ENCODE data around the gene CAMTA2.
"Not testable (repeated sequence)": the region's sequence is repeated elsewhere in the genome, so short reads cannot be mapped to it uniquely, and the experiment has no call there.

Gene CAMTA2

DNA sequence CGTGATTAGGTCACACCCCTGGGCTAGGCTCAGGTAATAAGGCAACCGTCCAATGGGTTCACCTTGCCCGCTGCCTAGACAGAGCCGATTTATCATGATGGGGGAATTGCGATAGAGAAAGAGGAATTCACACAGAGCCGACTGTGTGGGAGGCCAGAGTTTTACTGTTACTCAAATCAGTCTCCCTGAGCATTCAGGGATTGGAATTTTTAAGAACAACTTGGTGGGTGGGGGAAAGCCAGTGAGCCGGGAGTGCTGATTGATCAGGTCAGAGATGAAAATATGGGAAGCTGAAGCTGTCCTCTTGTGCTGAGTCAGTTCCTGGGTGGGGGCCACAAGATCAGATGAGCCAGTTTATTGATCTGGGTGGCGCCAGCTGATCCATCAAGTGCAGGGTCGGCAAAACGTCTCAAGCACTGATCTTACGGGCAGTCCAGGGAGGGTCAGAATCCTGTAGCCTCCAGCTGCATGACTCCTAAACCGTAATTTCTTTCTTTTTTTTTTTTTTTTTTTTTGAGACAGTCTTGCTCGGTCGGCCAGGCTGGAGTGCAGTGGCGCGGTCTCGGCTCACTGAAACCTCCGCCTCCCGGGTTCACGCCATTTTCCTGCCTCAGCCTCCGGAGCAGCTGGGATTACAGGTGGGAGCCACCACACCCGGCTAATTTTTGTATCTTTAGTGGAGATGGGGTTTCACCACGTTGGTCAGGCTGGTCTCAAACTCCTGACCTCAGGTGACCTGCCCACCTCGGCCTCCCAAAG lies 60.7 kb downstream of the CAMTA2 start:
- not testable (repeated sequence) for DNase-seq

DNA sequence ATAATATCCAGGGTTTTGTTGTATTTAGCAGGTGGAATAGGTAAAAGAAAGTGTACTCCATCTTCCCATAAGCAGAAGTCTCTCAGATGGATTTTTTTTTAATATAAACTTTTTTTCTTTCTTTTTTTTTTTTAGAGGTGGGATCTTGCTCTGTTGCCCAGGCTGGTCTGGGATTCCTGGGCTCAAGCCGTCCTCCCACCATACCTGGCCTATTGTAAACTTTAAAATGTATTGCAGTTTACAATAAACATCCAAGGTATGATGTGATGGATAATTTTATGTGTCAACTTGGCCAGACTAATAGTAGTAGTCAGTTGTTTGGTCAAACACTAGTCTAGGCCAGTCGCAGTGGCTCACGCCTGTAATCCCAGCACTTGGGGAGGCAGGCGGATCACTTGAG lies 66.2 kb downstream of the CAMTA2 start:
- DNase-seq: no peak

DNA sequence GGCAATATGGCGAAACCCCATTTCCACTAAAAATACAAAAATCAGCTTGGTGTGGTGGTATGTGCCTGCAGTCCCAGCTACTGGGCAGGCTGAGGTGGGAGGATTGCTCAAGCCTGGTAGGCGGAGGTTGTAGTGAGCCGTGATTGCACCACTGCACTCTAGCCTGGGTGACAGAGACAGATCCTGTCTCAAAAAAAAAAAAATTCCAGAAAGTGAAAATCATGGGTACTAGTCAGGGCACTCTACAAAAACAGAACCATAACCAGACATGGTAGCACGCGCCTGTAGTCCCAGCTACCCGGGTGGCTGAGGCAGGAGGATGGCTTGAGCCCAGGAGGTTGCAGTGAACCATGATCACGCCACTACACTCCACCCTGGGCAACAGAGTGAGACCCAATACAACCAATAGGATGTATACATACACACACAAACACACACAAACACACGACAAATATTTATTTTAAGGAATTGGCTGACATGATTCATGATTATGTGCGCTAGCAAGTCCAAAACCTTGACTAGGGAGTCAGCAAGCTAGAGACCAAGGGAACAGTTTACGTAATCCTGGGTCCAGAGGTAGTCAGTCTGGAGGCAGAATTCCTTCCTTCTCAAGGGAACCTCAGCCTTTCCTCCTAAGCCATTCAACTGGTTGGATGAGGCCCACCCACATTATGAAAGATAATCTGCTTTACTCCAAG lies 67.0 kb downstream of the CAMTA2 start:
- no peak for DNase-seq

DNA sequence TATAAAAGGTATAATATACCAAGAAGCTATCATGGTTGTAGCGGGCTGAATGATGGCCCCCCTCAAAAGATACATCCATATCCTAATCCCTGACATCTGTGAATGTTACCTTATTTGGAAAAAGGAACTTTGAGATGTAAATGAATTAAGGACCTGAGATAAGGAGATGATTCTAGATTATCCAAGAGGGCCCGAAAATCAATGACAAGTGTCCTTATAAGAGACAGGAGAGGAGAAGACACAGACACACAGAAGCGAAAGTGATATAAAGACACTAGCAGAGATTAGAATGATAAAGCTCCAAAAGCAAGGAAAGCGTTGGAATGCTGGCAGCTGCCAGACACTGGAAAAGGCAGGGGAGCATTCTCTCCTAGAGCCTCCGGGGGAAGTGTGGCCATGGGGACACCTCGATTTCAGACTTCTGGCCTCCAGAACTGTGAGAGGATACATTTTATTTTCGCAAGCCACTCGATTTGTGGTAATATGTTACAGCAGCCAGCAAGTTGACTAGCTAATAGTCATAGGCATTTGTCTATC lies 67.9 kb downstream of the CAMTA2 start:
- DNase-seq: no peak
